GM19239 (cell line): ENCODE results near the gene PDGFRB.

Experiments used
- DNase-seq: peaks from one replicate; pipeline ENCODE4 v3.0.0; 2011; ENCODE audit warnings: low spot score; ENCODE audit not compliant: insufficient read length
- FAIRE-seq: peaks from 2 replicates; lab custom pipeline; 2011; peaks lifted over from hg19 to GRCh38; lab: Jason Lieb, UNC

The PDGFRB gene

GRCh38 chr5:150135557-150136304, 19.9 kb downstream of the PDGFRB start:
- DNase-seq (no peak), FAIRE-seq (no peak)

GRCh38 chr5:150134198-150134588, 21.5 kb downstream of the PDGFRB start:
- no peak for DNase-seq

GRCh38 chr5:150133581-150134197, 22.0 kb downstream of the PDGFRB start:
- DNase-seq (no peak), FAIRE-seq (no peak)

More at GRCh38 chr5:150134198-150134588, 21.5 kb downstream of the PDGFRB start:
- no peak for FAIRE-seq

GRCh38 chr5:150132740-150133139, 22.9 kb downstream of the PDGFRB start:
- no peak for FAIRE-seq
- no peak for DNase-seq

GRCh38 chr5:150131978-150132694, 23.5 kb downstream of the PDGFRB start:
- DNase-seq (no peak), FAIRE-seq (no peak)

- FAIRE-seq: no peak
Measured at GRCh38 chr5:150131461-150131860, 24.2 kb downstream of the PDGFRB start.

GRCh38 chr5:150130493-150130922, 25.1 kb downstream of the PDGFRB start:
- DNase-seq (no peak), FAIRE-seq (no peak)

More at GRCh38 chr5:150131461-150131860, 24.2 kb downstream of the PDGFRB start:
- no peak for DNase-seq

- peak; percentile 80 for DNase-seq
Measured at GRCh38 chr5:150129813-150130492, 25.7 kb downstream of the PDGFRB start.

GRCh38 chr5:150129454-150129812, 26.2 kb downstream of the PDGFRB start:
- no peak for DNase-seq
- FAIRE-seq: no peak

More at GRCh38 chr5:150129813-150130492, 25.7 kb downstream of the PDGFRB start:
- FAIRE-seq: peak; percentile 66

GRCh38 chr5:150126921-150127265, 28.8 kb downstream of the PDGFRB start:
- DNase-seq: no peak
- FAIRE-seq: no peak

- DNase-seq: no peak
- FAIRE-seq: no peak
Measured at GRCh38 chr5:150126199-150126920, 29.3 kb downstream of the PDGFRB start.

GRCh38 chr5:150125334-150125733, 30.3 kb downstream of the PDGFRB start:
- DNase-seq: no peak
- no peak for FAIRE-seq

- DNase-seq: no peak
- no peak for FAIRE-seq
Measured at GRCh38 chr5:150124596-150124995, 31.0 kb downstream of the PDGFRB start.

GRCh38 chr5:150124111-150124557, 31.5 kb downstream of the PDGFRB start:
- FAIRE-seq: no peak
- DNase-seq: no peak

- FAIRE-seq (no peak), DNase-seq (no peak)
Measured at GRCh38 chr5:150123542-150123941, 32.1 kb downstream of the PDGFRB start.

GRCh38 chr5:150122536-150123481, 32.8 kb downstream of the PDGFRB start:
- DNase-seq: no peak
- no peak for FAIRE-seq

GRCh38 chr5:150122158-150122510, 33.5 kb downstream of the PDGFRB start:
- DNase-seq: peak; percentile 79
- peak; percentile 11 for FAIRE-seq

- no peak for DNase-seq
- no peak for FAIRE-seq
Measured at GRCh38 chr5:150121448-150122157, 34.0 kb downstream of the PDGFRB start.
